Measurements from ENCODE around the gene LTF. TPM values are rescaled to one million over a fixed set of nuclear protein-coding genes. Genes with fewer than 3 reads are reported as not detected.

LTF gene
- total and polyA plus RNA-seq, 2 of the 13 experiments (the other 11 are each of a cell fraction or from before 2014, with no cell fraction given), result not detected

DNA sequence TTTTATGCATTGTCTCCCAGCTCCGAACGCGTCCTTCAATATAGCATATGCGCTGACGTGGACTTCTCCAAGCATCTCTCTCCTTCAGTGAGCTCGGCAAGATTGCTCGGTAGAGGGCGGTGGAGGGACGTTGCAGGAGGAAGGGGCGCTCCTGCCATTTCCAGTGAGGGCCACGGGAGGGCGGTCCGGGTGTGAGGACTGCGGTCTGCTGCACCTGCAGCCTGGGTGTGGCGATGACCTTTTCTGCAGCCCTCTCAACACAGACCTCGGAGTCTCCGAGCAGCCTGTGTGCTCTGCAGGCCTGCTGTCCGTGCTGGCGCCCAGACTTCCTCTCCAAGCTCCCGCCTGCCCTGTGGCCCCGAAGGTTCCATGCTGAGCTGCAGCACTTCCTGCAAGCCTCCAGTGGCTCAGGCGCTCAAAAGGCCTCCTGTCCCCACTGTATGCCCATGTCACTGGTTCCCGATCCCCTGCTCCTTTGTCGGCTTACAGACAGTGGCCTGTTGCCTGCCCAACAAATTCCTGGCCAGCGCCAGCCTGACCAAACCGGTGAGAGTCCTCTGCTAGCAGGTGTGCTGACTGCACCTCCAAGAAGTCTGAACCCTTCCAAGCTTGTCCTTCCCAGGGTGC is 24.1 kb upstream of the LTF start (continued):
- TF ChIP-seq, protein P1, sequence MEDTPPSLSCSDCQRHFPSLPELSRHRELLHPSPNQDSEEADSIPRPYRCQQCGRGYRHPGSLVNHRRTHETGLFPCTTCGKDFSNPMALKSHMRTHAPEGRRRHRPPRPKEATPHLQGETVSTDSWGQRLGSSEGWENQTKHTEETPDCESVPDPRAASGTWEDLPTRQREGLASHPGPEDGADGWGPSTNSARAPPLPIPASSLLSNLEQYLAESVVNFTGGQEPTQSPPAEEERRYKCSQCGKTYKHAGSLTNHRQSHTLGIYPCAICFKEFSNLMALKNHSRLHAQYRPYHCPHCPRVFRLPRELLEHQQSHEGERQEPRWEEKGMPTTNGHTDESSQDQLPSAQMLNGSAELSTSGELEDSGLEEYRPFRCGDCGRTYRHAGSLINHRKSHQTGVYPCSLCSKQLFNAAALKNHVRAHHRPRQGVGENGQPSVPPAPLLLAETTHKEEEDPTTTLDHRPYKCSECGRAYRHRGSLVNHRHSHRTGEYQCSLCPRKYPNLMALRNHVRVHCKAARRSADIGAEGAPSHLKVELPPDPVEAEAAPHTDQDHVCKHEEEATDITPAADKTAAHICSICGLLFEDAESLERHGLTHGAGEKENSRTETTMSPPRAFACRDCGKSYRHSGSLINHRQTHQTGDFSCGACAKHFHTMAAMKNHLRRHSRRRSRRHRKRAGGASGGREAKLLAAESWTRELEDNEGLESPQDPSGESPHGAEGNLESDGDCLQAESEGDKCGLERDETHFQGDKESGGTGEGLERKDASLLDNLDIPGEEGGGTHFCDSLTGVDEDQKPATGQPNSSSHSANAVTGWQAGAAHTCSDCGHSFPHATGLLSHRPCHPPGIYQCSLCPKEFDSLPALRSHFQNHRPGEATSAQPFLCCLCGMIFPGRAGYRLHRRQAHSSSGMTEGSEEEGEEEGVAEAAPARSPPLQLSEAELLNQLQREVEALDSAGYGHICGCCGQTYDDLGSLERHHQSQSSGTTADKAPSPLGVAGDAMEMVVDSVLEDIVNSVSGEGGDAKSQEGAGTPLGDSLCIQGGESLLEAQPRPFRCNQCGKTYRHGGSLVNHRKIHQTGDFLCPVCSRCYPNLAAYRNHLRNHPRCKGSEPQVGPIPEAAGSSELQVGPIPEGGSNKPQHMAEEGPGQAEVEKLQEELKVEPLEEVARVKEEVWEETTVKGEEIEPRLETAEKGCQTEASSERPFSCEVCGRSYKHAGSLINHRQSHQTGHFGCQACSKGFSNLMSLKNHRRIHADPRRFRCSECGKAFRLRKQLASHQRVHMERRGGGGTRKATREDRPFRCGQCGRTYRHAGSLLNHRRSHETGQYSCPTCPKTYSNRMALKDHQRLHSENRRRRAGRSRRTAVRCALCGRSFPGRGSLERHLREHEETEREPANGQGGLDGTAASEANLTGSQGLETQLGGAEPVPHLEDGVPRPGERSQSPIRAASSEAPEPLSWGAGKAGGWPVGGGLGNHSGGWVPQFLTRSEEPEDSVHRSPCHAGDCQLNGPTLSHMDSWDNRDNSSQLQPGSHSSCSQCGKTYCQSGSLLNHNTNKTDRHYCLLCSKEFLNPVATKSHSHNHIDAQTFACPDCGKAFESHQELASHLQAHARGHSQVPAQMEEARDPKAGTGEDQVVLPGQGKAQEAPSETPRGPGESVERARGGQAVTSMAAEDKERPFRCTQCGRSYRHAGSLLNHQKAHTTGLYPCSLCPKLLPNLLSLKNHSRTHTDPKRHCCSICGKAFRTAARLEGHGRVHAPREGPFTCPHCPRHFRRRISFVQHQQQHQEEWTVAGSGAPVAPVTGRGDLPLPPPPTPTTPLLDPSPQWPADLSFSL (CRISPR knock-in tag; IDR thresholded peaks at IDR 0.05), result no peak
- no peak for TF ChIP-seq NR2F2 (IDR thresholded peaks at IDR 0.05; ENCODE audit: borderline replicate concordance, low read depth)
- TF ChIP-seq HOXA7 (CRISPR knock-in tag; IDR thresholded peaks at IDR 0.05), result no peak
- no peak for TF ChIP-seq AKAP8 (CRISPR knock-in tag; IDR thresholded peaks at IDR 0.05)
- TF ChIP-seq ZFP36L1 (CRISPR knock-in tag; IDR thresholded peaks at IDR 0.05), result no peak
- 0 out of 2 replicates have a peak, but pooled peaks have one; percentile 39 for TF ChIP-seq FOXO1 (CRISPR knock-in tag; IDR thresholded peaks at IDR 0.05)
- no peak for TF ChIP-seq GTF3A (CRISPR knock-in tag; conservative IDR thresholded peaks at IDR 0.05)
- no peak for TF ChIP-seq RCOR2 (CRISPR knock-in tag; IDR thresholded peaks at IDR 0.05)
- peak; percentile 37; the same call in 1 of the 2 replicates for TF ChIP-seq ZNF605 (CRISPR knock-in tag; IDR thresholded peaks at IDR 0.05)
- TF ChIP-seq XBP1 (CRISPR knock-in tag; IDR thresholded peaks at IDR 0.05), result peak; percentile 96
- no peak for TF ChIP-seq FIP1L1 (IDR thresholded peaks at IDR 0.05; ENCODE audit: borderline replicate concordance, insufficient read depth, low read depth, low read length)
- no peak for TF ChIP-seq CHCHD3 (CRISPR knock-in tag; IDR thresholded peaks at IDR 0.05)
- no peak for TF ChIP-seq HDAC6 (IDR thresholded peaks at IDR 0.05; ENCODE audit: low read depth, low read length)
- no peak for TF ChIP-seq ZNF841 (CRISPR knock-in tag; IDR thresholded peaks at IDR 0.05; ENCODE audit: borderline replicate concordance)
- TF ChIP-seq ATF7 (IDR thresholded peaks at IDR 0.05), result no peak
- TF ChIP-seq ATF7 (CRISPR knock-in tag; IDR thresholded peaks at IDR 0.05), result no peak
- TF ChIP-seq TCF7 (IDR thresholded peaks at IDR 0.05; ENCODE audit: low read depth), result no peak
- TF ChIP-seq, protein P2, sequence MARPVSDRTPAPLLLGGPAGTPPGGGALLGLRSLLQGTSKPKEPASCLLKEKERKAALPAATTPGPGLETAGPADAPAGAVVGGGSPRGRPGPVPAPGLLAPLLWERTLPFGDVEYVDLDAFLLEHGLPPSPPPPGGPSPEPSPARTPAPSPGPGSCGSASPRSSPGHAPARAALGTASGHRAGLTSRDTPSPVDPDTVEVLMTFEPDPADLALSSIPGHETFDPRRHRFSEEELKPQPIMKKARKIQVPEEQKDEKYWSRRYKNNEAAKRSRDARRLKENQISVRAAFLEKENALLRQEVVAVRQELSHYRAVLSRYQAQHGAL (CRISPR knock-in tag; IDR thresholded peaks at IDR 0.05; ENCODE audit: not compliant biosample characterization), result no peak
- TF ChIP-seq ZNF335 (CRISPR knock-in tag; IDR thresholded peaks at IDR 0.05), result no peak
- TF ChIP-seq SAP130 (CRISPR knock-in tag; IDR thresholded peaks at IDR 0.05; ENCODE audit: low read depth), result peak; percentile 28; the same call in 1 of the 2 replicates
- TF ChIP-seq, protein P3, sequence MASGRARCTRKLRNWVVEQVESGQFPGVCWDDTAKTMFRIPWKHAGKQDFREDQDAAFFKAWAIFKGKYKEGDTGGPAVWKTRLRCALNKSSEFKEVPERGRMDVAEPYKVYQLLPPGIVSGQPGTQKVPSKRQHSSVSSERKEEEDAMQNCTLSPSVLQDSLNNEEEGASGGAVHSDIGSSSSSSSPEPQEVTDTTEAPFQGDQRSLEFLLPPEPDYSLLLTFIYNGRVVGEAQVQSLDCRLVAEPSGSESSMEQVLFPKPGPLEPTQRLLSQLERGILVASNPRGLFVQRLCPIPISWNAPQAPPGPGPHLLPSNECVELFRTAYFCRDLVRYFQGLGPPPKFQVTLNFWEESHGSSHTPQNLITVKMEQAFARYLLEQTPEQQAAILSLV (CRISPR knock-in tag; IDR thresholded peaks at IDR 0.05; ENCODE audit: borderline replicate concordance), result no peak
- TF ChIP-seq FOXK2 (IDR thresholded peaks at IDR 0.05), result no peak
- TF ChIP-seq GATAD1 (CRISPR knock-in tag; IDR thresholded peaks at IDR 0.05), result 0 out of 2 replicates have a peak, but pooled peaks have one; percentile 57

All from HepG2 (cell line).